Suprapubic skin (tissue), 3 donors: ENCODE measurements around the gene TACC3.

ENCODE experiments used
- POLR2A ChIP-seq, 2 donors: fragments of 450-650 bp; IDR thresholded peaks; one replicate each; pipeline ENCODE4 v1.6.1; 2017; ENCODE audit warnings: antibody characterized with exemption in 2 of 2, mild to moderate bottlenecking in 2 of 2, moderate library complexity in 2 of 2
- TF ChIP-seq, protein P1 (sequence below), 2 donors: fragments of 200-600 bp in 1 of 2; fragments of 450-650 bp in 1 of 2; sonication (generic) in 1 of 2; IDR thresholded peaks; one replicate each; pipeline ENCODE4 v1.5.1; 2016 to 2019; ENCODE audit warnings: antibody characterized with exemption in 2 of 2, mild to moderate bottlenecking in 1 of 2, moderate library complexity in 1 of 2

- TF ChIP-seq, protein P1, sequence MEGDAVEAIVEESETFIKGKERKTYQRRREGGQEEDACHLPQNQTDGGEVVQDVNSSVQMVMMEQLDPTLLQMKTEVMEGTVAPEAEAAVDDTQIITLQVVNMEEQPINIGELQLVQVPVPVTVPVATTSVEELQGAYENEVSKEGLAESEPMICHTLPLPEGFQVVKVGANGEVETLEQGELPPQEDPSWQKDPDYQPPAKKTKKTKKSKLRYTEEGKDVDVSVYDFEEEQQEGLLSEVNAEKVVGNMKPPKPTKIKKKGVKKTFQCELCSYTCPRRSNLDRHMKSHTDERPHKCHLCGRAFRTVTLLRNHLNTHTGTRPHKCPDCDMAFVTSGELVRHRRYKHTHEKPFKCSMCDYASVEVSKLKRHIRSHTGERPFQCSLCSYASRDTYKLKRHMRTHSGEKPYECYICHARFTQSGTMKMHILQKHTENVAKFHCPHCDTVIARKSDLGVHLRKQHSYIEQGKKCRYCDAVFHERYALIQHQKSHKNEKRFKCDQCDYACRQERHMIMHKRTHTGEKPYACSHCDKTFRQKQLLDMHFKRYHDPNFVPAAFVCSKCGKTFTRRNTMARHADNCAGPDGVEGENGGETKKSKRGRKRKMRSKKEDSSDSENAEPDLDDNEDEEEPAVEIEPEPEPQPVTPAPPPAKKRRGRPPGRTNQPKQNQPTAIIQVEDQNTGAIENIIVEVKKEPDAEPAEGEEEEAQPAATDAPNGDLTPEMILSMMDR (IDR thresholded peaks at IDR 0.05), result no peak
- no peak for TF ChIP-seq POLR2A (IDR thresholded peaks at IDR 0.05)
These were observed 34.0 kb downstream of the TACC3 start for GRCh38 chr4:1755297-1755696.
